LoVo (cell line): ENCODE measurements around the gene PQBP1.
"Not testable (repeated sequence)": the region's sequence is repeated elsewhere in the genome, so short reads cannot be mapped to it uniquely, and the experiment has no call there.

Source experiments
- DNase-seq: peaks from one replicate; pipeline ENCODE4 v3.0.0-alpha.2; 2016; ENCODE audit warnings: low spot score

PQBP1 gene

GRCh38 chrX:48897625-48898306 is at the start of gene PQBP1, which contains the start of gene TIMM17B:
Gene PQBP1 (plus strand): TSS chrX:48897930. CDS start chrX:48898510, 580 bp downstream.
Gene TIMM17B (minus strand): TSS chrX:48897768. CDS start chrX:48897749, 19 bp downstream.
- peak; percentile 91 for DNase-seq

GRCh38 chrX:48848847-48849246 is 48.9 kb upstream of the PQBP1 start:
- no peak for DNase-seq

GRCh38 chrX:48852857-48853256 is 44.9 kb upstream of the PQBP1 start:
- no peak for DNase-seq

- not testable (repeated sequence) for DNase-seq
These were observed 44.2 kb upstream of the PQBP1 start for GRCh38 chrX:48853494-48853893.

- not testable (repeated sequence) for DNase-seq
These were observed 43.5 kb upstream of the PQBP1 start for GRCh38 chrX:48854121-48854804.

GRCh38 chrX:48854898-48855297 is 42.8 kb upstream of the PQBP1 start:
- DNase-seq, result no peak

GRCh38 chrX:48864210-48864609 is 33.5 kb upstream of the PQBP1 start:
- DNase-seq, result peak; percentile 45

- not testable (repeated sequence) for DNase-seq
These were observed 25.7 kb upstream of the PQBP1 start for GRCh38 chrX:48872017-48872416.

- not testable (repeated sequence) for DNase-seq
These were observed 20.8 kb upstream of the PQBP1 start for GRCh38 chrX:48876944-48877343.

- DNase-seq, result no peak
These were observed 14.0 kb upstream of the PQBP1 start for GRCh38 chrX:48883729-48884128.

- DNase-seq, result not testable (repeated sequence)
These were observed 11.1 kb upstream of the PQBP1 start for GRCh38 chrX:48886586-48886985.

- DNase-seq, result no peak
These were observed 7.3 kb upstream of the PQBP1 start for GRCh38 chrX:48890296-48890925.

GRCh38 chrX:48890934-48891401 is 6.8 kb upstream of the PQBP1 start:
- DNase-seq, result no peak

GRCh38 chrX:48891402-48892288 is 6.1 kb upstream of the PQBP1 start:
- DNase-seq, result peak; percentile 61

GRCh38 chrX:48892896-48893295 is 4.8 kb upstream of the PQBP1 start:
- no peak for DNase-seq

GRCh38 chrX:48893556-48894348 is 4.0 kb upstream of the PQBP1 start:
- DNase-seq, result no peak

GRCh38 chrX:48894891-48895290 is 2.8 kb upstream of the PQBP1 start:
- DNase-seq, result no peak

- DNase-seq, result no peak
These were observed 1.1 kb upstream of the PQBP1 start for GRCh38 chrX:48896611-48897011.

- peak; percentile 71 for DNase-seq
These were observed 539 bp upstream of the PQBP1 start for GRCh38 chrX:48897157-48897624.

- no peak for DNase-seq
These were observed 1.3 kb downstream of the PQBP1 start for GRCh38 chrX:48899078-48899410.

- no peak for DNase-seq
These were observed 3.3 kb downstream of the PQBP1 start for GRCh38 chrX:48901069-48901468.
